HEK293 (cell line): ENCODE results near the gene SIMC1.

Source experiments
- KLF1 ChIP-seq: fragments of 450-650 bp; formaldehyde crosslinking; IDR thresholded peaks from 2 replicates; pipeline ENCODE4 v1.5.1; 2016; ENCODE audit warnings: missing biosample characterization, missing genetic modification characterization
- ZNF600 ChIP-seq: fragments of 450-650 bp; formaldehyde crosslinking; IDR thresholded peaks from 2 replicates; pipeline ENCODE4 v1.5.1; 2016; ENCODE audit warnings: missing biosample characterization, missing genetic modification characterization
- ZNF623 ChIP-seq: fragments of 450-650 bp; formaldehyde crosslinking; IDR thresholded peaks from 2 replicates; pipeline ENCODE4 v1.5.1; 2016; ENCODE audit warnings: missing biosample characterization, missing genetic modification characterization
- ZNF660 ChIP-seq: fragments of 450-650 bp; IDR thresholded peaks from 2 replicates; pipeline ENCODE4 v1.5.1; 2018; ENCODE audit warnings: missing biosample characterization, mild to moderate bottlenecking, missing genetic modification characterization
- TF ChIP-seq, protein P1 (sequence below): fragments of 450-650 bp; formaldehyde crosslinking; IDR thresholded peaks from 2 replicates; pipeline ENCODE4 v1.5.1; 2016; ENCODE audit warnings: missing biosample characterization, missing genetic modification characterization

GRCh38 chr5:176388444-176389134 lies 150.4 kb downstream of the SIMC1 start, which contains the start of the genes HIGD2A and NOP16:
- TF ChIP-seq ZNF623, result no peak
- peak; percentile 84 for TF ChIP-seq ZNF600
- peak; percentile 89 for TF ChIP-seq KLF1 (tag by site-specific recombination)
- TF ChIP-seq ZNF660 (tag by site-specific recombination), result peak; percentile 99
- TF ChIP-seq, protein P1, sequence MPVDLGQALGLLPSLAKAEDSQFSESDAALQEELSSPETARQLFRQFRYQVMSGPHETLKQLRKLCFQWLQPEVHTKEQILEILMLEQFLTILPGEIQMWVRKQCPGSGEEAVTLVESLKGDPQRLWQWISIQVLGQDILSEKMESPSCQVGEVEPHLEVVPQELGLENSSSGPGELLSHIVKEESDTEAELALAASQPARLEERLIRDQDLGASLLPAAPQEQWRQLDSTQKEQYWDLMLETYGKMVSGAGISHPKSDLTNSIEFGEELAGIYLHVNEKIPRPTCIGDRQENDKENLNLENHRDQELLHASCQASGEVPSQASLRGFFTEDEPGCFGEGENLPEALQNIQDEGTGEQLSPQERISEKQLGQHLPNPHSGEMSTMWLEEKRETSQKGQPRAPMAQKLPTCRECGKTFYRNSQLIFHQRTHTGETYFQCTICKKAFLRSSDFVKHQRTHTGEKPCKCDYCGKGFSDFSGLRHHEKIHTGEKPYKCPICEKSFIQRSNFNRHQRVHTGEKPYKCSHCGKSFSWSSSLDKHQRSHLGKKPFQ (tag by site-specific recombination), result 0 out of 2 replicates have a peak, but pooled peaks have one; percentile 70
